ENCODE measurements around the gene NRN1L. TPM values are rescaled to one million over a fixed set of nuclear protein-coding genes. Genes with fewer than 3 reads are reported as not detected.

NRN1L gene
- total and polyA plus RNA-seq, 2 donors (not counting 1 experiment from before 2014, with no cell fraction given) = 0.10 to 0.17 TPM

DNA sequence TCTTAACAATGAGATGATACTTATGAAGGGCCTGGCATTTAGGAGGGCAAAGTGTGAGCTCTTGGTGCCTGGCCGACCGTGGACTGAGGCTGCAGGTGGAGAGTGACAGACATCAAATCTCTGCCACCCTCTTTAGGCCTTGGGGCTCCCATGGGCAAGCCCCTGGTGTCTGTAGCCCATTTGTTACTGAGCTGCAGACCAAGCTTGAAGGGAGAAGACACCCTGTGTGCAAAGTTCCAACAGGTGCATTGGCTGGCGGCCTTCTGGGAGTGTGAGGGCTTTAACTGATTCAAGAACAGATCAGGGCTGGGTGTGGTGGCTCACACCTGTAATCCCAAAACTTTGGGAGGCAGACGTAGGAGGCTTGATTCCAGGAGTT, 47.8 kb downstream of the NRN1L start:
- H3K4me3 ChIP-seq (replicated peaks in 1 of 4; ENCODE audit: control extremely low read depth in 1 of 4, insufficient read depth in 1 of 4, low read depth in 3 of 4, low read length in 4 of 4) = no peak overlapping the region
- no peaks in the 10 kb centered on the region for H4K20me1 ChIP-seq (ENCODE audit: control insufficient read depth, extremely low read depth, insufficient read depth, low read length)
- no peaks in the 10 kb centered on the region for H3K27me3 ChIP-seq (ENCODE audit: control insufficient read depth, insufficient read depth, low read length)
- H3K4me2 ChIP-seq (ENCODE audit: extremely low read depth, insufficient read depth, low read length) = no peak overlapping the region
- no peak overlapping the region for H3K9ac ChIP-seq (ENCODE audit: insufficient read depth, low read length)
- H2AFZ ChIP-seq (ENCODE audit: low read length) = no peak overlapping the region
- DNase-seq (ENCODE audit: low read depth in 2 of 2) = no peak
- no peaks in the 10 kb centered on the region for H3K9me3 ChIP-seq (ENCODE audit: control insufficient read depth, insufficient read depth, low read depth, low read length)
- peaks cover 3% of the 10 kb centered on the region for H3K79me2 ChIP-seq (ENCODE audit: control insufficient read depth, insufficient read depth, low read length)
- no peak overlapping the region for H3K27ac ChIP-seq (ENCODE audit: insufficient read depth, low read length)
- no peak for TF ChIP-seq EZH2 (IDR thresholded peaks at IDR 0.05; ENCODE audit: low read length, missing control alignments)
- TF ChIP-seq, protein P1, sequence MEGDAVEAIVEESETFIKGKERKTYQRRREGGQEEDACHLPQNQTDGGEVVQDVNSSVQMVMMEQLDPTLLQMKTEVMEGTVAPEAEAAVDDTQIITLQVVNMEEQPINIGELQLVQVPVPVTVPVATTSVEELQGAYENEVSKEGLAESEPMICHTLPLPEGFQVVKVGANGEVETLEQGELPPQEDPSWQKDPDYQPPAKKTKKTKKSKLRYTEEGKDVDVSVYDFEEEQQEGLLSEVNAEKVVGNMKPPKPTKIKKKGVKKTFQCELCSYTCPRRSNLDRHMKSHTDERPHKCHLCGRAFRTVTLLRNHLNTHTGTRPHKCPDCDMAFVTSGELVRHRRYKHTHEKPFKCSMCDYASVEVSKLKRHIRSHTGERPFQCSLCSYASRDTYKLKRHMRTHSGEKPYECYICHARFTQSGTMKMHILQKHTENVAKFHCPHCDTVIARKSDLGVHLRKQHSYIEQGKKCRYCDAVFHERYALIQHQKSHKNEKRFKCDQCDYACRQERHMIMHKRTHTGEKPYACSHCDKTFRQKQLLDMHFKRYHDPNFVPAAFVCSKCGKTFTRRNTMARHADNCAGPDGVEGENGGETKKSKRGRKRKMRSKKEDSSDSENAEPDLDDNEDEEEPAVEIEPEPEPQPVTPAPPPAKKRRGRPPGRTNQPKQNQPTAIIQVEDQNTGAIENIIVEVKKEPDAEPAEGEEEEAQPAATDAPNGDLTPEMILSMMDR (conservative IDR thresholded peaks at IDR 0.05 in 1 of 2, IDR thresholded peaks at IDR 0.05 in 1 of 2; ENCODE audit: low read depth in 1 of 2, low read length in 2 of 2) = no peak
- peaks cover 14% of the 10 kb centered on the region for H3K4me1 ChIP-seq (ENCODE audit: control insufficient read depth, extremely low read depth, insufficient read depth, low read length)
- H3K36me3 ChIP-seq (ENCODE audit: control insufficient read depth, insufficient read depth, low read length) = peaks cover 12% of the 10 kb centered on the region

DNA sequence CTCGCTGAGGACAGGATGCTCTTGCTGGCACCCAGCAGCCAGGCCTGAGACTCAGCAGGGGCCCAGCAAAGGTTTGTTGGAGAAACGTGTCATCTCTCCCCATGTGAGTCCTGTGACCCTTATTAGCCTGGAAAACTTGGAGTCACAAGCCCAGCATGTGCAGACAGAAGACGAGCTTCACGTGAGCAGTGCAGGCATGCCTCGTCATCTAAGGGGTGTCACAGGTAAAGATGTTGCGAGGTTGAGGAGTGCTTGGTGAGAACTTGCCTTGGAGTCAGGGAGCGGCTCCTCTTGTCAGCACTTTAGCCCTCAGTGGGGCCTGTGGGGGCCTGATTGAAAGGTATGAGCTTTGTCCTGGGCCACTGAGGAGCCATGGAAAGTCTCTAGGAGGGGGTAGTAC, 49.1 kb downstream of the NRN1L start:
- no peak overlapping the region for H3K9ac ChIP-seq (ENCODE audit: insufficient read depth, low read length)
- no peak overlapping the region for H3K4me3 ChIP-seq (replicated peaks in 1 of 4; ENCODE audit: control extremely low read depth in 1 of 4, insufficient read depth in 1 of 4, low read depth in 3 of 4, low read length in 4 of 4)
- no peaks in the 10 kb centered on the region for H3K27me3 ChIP-seq (ENCODE audit: control insufficient read depth, insufficient read depth, low read length)
- H4K20me1 ChIP-seq (ENCODE audit: control insufficient read depth, extremely low read depth, insufficient read depth, low read length) = no peaks in the 10 kb centered on the region
- no peak overlapping the region for H2AFZ ChIP-seq (ENCODE audit: low read length)
- H3K36me3 ChIP-seq (ENCODE audit: control insufficient read depth, insufficient read depth, low read length) = peaks cover 8% of the 10 kb centered on the region
- TF ChIP-seq EZH2 (IDR thresholded peaks at IDR 0.05; ENCODE audit: low read length, missing control alignments) = no peak
- TF ChIP-seq, protein P1 (conservative IDR thresholded peaks at IDR 0.05 in 1 of 2, IDR thresholded peaks at IDR 0.05 in 1 of 2; ENCODE audit: low read depth in 1 of 2, low read length in 2 of 2) = no peak
- H3K4me1 ChIP-seq (ENCODE audit: control insufficient read depth, extremely low read depth, insufficient read depth, low read length) = peaks cover 14% of the 10 kb centered on the region
- DNase-seq (ENCODE audit: low read depth in 2 of 2) = no peak
- peaks cover 3% of the 10 kb centered on the region for H3K79me2 ChIP-seq (ENCODE audit: control insufficient read depth, insufficient read depth, low read length)
- H3K9me3 ChIP-seq (ENCODE audit: control insufficient read depth, insufficient read depth, low read depth, low read length) = no peaks in the 10 kb centered on the region
- H3K27ac ChIP-seq (ENCODE audit: insufficient read depth, low read length) = no peak overlapping the region
- no peak overlapping the region for H3K4me2 ChIP-seq (ENCODE audit: extremely low read depth, insufficient read depth, low read length)

DNA sequence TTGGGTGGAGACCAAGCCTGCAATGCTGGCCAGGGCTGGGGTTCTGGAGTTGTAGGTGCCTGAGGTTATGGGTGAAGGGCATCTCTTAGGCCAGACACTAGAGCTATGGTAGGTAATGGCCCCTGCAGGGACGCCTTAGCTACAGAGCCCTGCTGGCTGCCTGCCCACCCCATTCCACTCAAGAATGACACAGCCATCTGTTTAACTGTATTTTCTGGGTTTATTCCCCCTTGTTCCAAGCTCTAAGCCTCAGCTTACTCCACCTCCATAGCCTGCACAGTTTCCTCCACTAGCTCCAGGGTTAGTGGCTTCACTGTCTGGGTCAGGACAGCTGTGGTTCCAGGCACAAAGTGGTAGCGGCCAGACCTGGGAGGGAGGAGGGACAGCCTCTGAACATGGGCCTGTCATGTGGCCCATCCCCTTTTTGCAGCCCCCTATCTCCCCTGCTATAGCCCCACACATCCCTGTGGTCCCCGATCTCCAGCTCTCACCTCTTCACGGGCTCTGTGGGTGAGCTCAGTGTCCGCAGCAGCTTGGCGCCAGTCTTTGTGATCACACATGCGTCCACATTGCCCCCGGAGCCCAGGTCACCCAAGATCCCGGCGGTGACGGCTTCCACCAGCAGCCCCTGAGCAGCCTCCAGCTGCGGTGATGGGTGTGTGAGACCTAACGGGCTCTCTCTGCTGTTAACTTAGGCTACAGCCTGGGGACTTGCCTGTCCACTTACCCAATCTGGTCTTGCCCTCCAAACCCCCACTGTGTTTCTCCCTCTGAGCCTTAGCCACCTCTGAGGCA, 49.8 kb downstream of the NRN1L start:
- Histone ChIP-seq H2AFZ (ENCODE audit: low read length) (no peak overlapping the region), H3K79me2 (ENCODE audit: control insufficient read depth, insufficient read depth, low read length) (peaks cover 3% of the 10 kb centered on the region), H3K9me3 (ENCODE audit: control insufficient read depth, insufficient read depth, low read depth, low read length) (no peaks in the 10 kb centered on the region), H3K4me2 (ENCODE audit: extremely low read depth, insufficient read depth, low read length) (peak overlapping the region; percentile 94), H3K36me3 (ENCODE audit: control insufficient read depth, insufficient read depth, low read length) (peaks cover 8% of the 10 kb centered on the region), H3K27ac (ENCODE audit: insufficient read depth, low read length) (peak overlapping the region; percentile 11), H3K9ac (ENCODE audit: insufficient read depth, low read length) (peak overlapping the region; percentile 24), H3K27me3 (ENCODE audit: control insufficient read depth, insufficient read depth, low read length) (no peaks in the 10 kb centered on the region), H4K20me1 (ENCODE audit: control insufficient read depth, extremely low read depth, insufficient read depth, low read length) (no peaks in the 10 kb centered on the region), H3K4me1 (ENCODE audit: control insufficient read depth, extremely low read depth, insufficient read depth, low read length) (peaks cover 14% of the 10 kb centered on the region), H3K4me3 (replicated peaks in 1 of 4; ENCODE audit: control extremely low read depth in 1 of 4, insufficient read depth in 1 of 4, low read depth in 3 of 4, low read length in 4 of 4) (peak overlapping the region; percentile 67 to 95 (median 74))
- TF ChIP-seq, protein P1 (conservative IDR thresholded peaks at IDR 0.05 in 1 of 2, IDR thresholded peaks at IDR 0.05 in 1 of 2; ENCODE audit: low read depth in 1 of 2, low read length in 2 of 2) = no peak
- TF ChIP-seq EZH2 (IDR thresholded peaks at IDR 0.05; ENCODE audit: low read length, missing control alignments) = no peak
- no peak for DNase-seq (ENCODE audit: low read depth in 2 of 2)
